OCI-LY3 (cell line): ENCODE results near the gene SH3PXD2A.

Experiments
- H2AFZ ChIP-seq: fragments of 200-600, 300-600 bp; shearing (Covaris generic); 2 replicates; pipeline ENCODE4 v1.6.0; 2014; ENCODE audit warnings: antibody characterized with exemption, low read depth, low read length
- H3K27ac ChIP-seq: fragments of 200-600, 300-600 bp; sonication (generic); 2 replicates; pipeline ENCODE4 v1.5.1; 2014; ENCODE audit warnings: mild to moderate bottlenecking, low read length, moderate library complexity, mixed read lengths
- H3K27me3 ChIP-seq: fragments of 200-600, 300-600 bp; sonication (generic); 2 replicates; pipeline ENCODE4 v1.6.1; 2014; ENCODE audit warnings: low read depth, low read length, mixed read lengths
- H3K36me3 ChIP-seq: fragments of 200-600, 300-600 bp; sonication (generic); replicated peaks from 2 replicates; pipeline ENCODE3; 2014; ENCODE audit warnings: low read depth, low read length, mixed read lengths
- H3K4me1 ChIP-seq: fragments of 300-600, 200-600 bp; sonication (generic); 2 replicates; pipeline ENCODE4 v1.6.1; 2014; ENCODE audit warnings: low read length, mixed read lengths
- H3K4me2 ChIP-seq: fragments of 200-600, 300-600 bp; sonication (generic); 2 replicates; pipeline ENCODE4 v1.6.1; 2014; ENCODE audit warnings: low read length, mixed read lengths
- H3K4me3 ChIP-seq: fragments of 300-600, 200-600 bp; sonication (generic); 2 replicates; pipeline ENCODE4 v1.5.1; 2014; ENCODE audit warnings: antibody characterized with exemption, mild to moderate bottlenecking, low read length, moderate library complexity
- H3K79me2 ChIP-seq: fragments of 300-600, 200-600 bp; shearing (Covaris generic); 2 replicates; pipeline ENCODE4 v1.6.1; 2014; ENCODE audit warnings: mild to moderate bottlenecking, low read length, mixed read lengths
- H3K9ac ChIP-seq: fragments of 300-600, 200-600 bp; shearing (Covaris generic); 2 replicates; pipeline ENCODE4 v1.6.0; 2014; ENCODE audit warnings: mild to moderate bottlenecking, low read length, moderate library complexity
- H3K9me3 ChIP-seq: fragments of 200-600, 300-600 bp; shearing (Covaris generic); 2 replicates; pipeline ENCODE4 v1.6.1; 2014; ENCODE audit warnings: low read length, mixed read lengths; ENCODE audit not compliant: insufficient read depth
- H4K20me1 ChIP-seq: fragments of 200-600, 300-600 bp; sonication (generic); 2 replicates; pipeline ENCODE4 v1.6.1; 2016; ENCODE audit warnings: low read length, mixed read lengths; ENCODE audit not compliant: insufficient read depth
- CTCF ChIP-seq: fragments of 200-600, 300-600 bp; sonication (generic); IDR thresholded peaks from 2 replicates; pipeline ENCODE4 v1.5.1; 2014; ENCODE audit warnings: antibody characterized with exemption, low read length, low read depth
- EZH2phosphoT487 ChIP-seq: fragments of 200-600 bp; shearing (Covaris generic); IDR thresholded peaks from 2 replicates; pipeline ENCODE4 v1.6.1; 2018; ENCODE audit warnings: antibody characterized with exemption, mixed run types, low read depth

SH3PXD2A gene

DNA sequence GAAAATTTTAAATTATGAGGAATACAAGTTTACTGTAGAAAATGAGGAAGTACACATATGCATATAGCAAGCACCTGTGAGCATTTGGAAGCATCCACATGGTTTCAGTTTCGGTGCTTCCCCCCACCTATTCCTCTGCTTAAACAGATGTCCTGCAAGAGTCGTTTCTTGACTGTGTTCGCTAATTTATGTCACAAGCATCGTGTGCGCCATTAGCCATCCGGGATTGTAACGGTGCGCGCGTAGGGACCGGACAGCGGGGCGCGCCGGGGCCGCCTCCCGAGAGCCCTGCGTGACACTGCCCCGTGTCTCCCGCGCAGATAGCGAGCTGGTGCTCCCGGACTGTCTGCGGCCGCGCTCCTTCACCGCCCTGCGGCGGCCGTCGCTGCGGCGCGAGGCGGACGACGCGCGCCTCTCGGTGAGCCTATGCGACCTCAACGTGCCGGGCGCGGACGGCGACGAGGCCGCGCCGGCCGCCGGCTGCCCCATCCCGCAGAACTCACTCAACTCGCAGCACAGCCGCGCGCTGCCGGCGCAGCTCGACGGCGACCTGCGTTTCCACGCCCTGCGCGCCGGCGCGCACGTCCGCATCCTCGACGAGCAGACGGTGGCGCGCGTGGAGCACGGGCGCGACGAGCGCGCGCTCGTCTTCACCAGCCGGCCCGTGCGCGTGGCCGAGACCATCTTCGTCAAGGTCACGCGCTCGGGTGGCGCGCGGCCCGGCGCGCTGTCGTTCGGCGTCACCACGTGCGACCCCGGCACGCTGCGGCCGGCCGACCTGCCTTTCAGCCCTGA lies 271.0 kb downstream of the SH3PXD2A start:
- no peak overlapping the region for H3K4me2 ChIP-seq

GRCh38 chr10:103583871-103584215 lies 271.5 kb downstream of the SH3PXD2A start:
- Histone ChIP-seq H2AFZ (no peak overlapping the region), H3K9ac (no peak overlapping the region), H3K4me1 (no peaks in the 10 kb centered on the region), H4K20me1 (no peaks in the 10 kb centered on the region), H3K27me3 (no peaks in the 10 kb centered on the region), H3K79me2 (no peaks in the 10 kb centered on the region), H3K27ac (no peak overlapping the region), H3K4me2 (no peak overlapping the region), H3K36me3 (no peaks in the 10 kb centered on the region), H3K4me3 (no peak overlapping the region), H3K9me3 (no peaks in the 10 kb centered on the region)
- TF ChIP-seq EZH2phosphoT487 (no peak), CTCF (no peak)

More for the DNA sequence above, 271.0 kb downstream of the SH3PXD2A start:
- no peaks in the 10 kb centered on the region for H3K79me2 ChIP-seq
- H3K27me3 ChIP-seq, result no peaks in the 10 kb centered on the region
- no peaks in the 10 kb centered on the region for H3K4me1 ChIP-seq
- no peak overlapping the region for H2AFZ ChIP-seq
- H3K9me3 ChIP-seq, result no peaks in the 10 kb centered on the region
- no peaks in the 10 kb centered on the region for H3K36me3 ChIP-seq
- no peak overlapping the region for H3K4me3 ChIP-seq
- H3K27ac ChIP-seq, result no peak overlapping the region
- no peaks in the 10 kb centered on the region for H4K20me1 ChIP-seq
- H3K9ac ChIP-seq, result no peak overlapping the region
- TF ChIP-seq CTCF (no peak), EZH2phosphoT487 (no peak)

- Histone ChIP-seq H3K9me3 (no peaks in the 10 kb centered on the region), H2AFZ (no peak overlapping the region), H3K79me2 (no peaks in the 10 kb centered on the region), H3K4me3 (no peak overlapping the region), H3K27me3 (no peaks in the 10 kb centered on the region), H3K9ac (no peak overlapping the region), H3K27ac (no peak overlapping the region), H3K4me2 (no peak overlapping the region), H3K4me1 (no peaks in the 10 kb centered on the region), H4K20me1 (no peaks in the 10 kb centered on the region), H3K36me3 (no peaks in the 10 kb centered on the region)
- TF ChIP-seq EZH2phosphoT487 (no peak), CTCF (no peak)
Observed at GRCh38 chr10:103582331-103583123, 272.8 kb downstream of the SH3PXD2A start.

- Histone ChIP-seq H3K4me1 (no peaks in the 10 kb centered on the region), H3K79me2 (no peaks in the 10 kb centered on the region)
- TF ChIP-seq CTCF (no peak), EZH2phosphoT487 (no peak)
Observed at GRCh38 chr10:103581499-103581898, 273.9 kb downstream of the SH3PXD2A start.

More at GRCh38 chr10:103581499-103581898, 273.9 kb downstream of the SH3PXD2A start:
- no peak overlapping the region for H3K4me2 ChIP-seq
- H3K9me3 ChIP-seq, result no peaks in the 10 kb centered on the region
- no peak overlapping the region for H3K4me3 ChIP-seq
- no peaks in the 10 kb centered on the region for H3K27me3 ChIP-seq
- no peak overlapping the region for H3K27ac ChIP-seq
- H2AFZ ChIP-seq, result no peak overlapping the region
- no peaks in the 10 kb centered on the region for H4K20me1 ChIP-seq
- no peak overlapping the region for H3K9ac ChIP-seq
- no peaks in the 10 kb centered on the region for H3K36me3 ChIP-seq
